ENCODE data around the gene KLHL17.

KLHL17 gene

DNA sequence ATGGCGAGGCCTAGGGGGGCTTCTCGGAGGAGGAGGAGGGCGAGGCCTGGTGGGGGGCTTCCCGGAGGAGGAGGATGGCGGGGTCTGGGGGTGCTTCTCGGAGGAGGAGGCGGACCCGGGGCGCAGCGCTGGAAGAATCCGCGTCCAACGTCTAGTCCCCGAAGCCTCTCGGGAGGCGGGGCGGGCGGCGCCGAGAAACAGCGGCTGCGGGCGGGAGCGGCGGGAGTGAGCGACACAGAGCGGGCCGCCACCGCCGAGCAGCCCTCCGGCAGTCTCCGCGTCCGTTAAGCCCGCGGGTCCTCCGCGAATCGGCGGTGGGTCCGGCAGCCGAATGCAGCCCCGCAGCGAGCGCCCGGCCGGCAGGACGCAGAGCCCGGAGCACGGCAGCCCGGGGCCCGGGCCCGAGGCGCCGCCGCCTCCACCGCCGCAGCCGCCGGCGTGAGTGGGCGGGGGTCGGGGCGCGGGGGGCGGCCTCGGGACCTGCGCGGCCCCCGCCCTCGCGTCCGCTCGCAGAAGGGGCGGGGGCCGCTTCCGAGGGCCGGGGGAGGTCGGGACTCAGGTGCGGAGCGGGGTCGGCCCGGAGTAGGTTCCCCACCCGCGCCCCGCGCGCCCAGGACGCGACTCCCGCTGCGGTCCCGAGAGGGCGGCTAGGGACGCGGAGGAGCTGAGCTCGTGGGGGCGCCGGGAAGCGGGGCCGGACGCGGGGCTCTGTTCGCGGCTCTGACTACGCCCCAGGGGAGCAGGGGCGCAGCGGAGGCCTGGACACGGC, at the start of gene KLHL17:
KLHL17 (plus strand) TSS at position 222 of the 769 bp plus-strand sequence; CDS start at position 332, 110 bp downstream.
- in situ Hi-C loops (cut with MboI; ENCODE audit: low sequenced_read_pairs): no loop called here

DNA sequence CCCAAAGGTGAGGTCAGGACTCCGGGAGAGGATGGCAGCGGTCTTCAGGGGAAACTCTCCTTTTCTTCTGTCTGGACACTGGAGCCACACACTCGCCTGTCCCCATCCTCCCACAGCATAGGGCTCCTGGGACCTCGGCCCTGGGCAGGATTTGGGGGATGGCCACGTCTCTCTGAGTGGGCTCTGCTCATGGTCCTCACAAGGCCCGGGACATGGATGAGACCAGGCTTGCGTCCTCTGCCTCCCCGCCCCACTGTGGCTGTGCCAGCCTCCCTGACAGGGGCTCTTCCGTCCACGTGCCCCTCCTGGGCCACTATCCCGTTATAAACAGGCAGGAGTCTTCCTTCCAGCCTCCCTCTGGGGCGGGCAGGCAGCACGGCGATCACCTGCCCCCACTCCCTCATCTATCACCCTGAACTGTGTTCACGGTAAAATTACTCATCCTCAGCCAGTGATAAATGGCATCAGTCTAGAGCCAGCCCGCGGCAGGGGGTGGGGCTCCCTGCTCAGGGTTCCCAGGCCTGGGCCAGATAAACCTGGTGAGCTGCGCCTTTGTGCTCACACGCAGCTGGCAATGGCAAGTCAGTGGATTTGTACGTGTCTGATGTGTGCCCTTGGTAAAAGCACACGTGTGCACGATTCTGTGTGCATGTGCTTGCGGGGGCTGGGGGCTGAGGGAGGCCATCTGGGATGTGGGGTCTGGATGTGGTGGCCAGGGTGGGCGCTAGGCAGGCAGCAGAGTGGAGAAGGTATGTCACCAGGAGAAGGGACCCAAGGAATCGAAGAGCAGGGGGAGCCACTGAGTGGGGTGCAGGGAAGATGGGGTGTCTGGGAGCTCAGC, 49.3 kb upstream of the KLHL17 start:
- in situ Hi-C loops (cut with MboI; ENCODE audit: low sequenced_read_pairs): no loop called here

DNA sequence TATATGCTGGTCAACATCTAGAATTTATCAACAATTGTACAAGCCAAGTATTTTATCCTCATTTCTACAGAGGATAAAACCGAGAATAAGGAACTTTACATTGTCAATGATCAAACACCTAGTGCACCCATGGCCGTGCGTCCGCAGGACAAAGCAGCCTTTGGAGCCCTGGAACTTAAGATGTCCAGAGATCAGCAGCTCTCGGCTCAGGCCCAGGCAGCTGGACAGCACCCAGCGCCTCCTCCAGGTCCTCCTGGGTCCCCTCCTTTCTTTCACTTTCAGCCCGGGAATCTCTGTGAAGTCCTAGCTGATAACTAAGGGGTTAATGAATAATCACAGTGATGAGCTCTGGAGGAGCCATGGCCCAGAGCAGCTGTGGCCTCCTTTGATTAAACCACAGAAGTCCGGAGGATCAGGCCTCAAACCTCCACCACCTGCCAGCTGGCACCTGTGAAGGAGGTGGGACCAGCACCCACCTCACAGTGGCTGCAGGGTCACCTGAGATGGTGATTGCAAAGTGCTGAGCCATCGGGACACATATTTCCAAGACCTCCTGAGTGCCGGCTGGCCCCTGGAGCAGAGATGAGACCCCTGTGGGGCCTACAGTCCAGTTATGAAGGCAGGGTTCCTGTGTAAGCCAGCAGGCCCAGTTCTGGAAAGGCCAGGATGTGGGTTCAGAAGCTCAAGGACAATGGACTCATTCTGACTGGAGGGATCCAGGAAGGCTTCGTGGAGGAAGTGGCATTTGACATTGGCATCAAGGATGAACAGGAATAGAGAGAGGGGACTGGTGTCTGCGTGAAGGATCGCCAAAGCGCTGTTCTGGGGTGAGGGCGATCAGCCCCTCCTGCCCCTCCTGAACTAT, 48.3 kb upstream of the KLHL17 start:
- in situ Hi-C loops (cut with MboI; ENCODE audit: low sequenced_read_pairs): no loop called here

DNA sequence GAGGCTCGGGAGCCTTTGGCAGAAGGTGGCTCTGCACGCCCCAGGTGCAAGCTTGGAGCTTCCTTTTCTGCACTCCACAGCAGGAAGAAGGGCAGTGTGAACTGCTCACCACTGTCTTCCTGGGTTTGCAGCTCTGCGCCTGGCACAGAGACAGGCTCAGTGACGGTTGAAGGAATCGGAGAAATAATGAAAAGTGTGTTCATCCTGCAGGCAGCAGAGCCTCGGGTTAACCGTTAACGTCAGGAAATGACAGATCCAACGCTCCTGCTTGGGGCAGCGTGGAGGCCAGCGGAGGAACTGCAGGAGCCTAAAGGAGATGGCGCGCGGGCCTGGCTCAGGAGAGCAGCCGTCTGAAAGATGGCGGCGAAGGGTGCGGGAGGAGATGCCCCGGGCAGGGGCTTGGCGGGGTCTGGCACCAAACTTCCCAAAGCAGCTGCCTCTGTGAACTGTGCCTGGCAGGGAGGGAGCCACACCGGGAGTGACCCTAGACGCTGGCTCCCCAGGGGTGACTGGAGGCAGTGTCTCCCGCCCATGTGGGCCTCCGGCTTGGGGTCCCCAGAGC, 47.6 kb upstream of the KLHL17 start:
- in situ Hi-C loops (cut with MboI; ENCODE audit: low sequenced_read_pairs): no loop called here

DNA sequence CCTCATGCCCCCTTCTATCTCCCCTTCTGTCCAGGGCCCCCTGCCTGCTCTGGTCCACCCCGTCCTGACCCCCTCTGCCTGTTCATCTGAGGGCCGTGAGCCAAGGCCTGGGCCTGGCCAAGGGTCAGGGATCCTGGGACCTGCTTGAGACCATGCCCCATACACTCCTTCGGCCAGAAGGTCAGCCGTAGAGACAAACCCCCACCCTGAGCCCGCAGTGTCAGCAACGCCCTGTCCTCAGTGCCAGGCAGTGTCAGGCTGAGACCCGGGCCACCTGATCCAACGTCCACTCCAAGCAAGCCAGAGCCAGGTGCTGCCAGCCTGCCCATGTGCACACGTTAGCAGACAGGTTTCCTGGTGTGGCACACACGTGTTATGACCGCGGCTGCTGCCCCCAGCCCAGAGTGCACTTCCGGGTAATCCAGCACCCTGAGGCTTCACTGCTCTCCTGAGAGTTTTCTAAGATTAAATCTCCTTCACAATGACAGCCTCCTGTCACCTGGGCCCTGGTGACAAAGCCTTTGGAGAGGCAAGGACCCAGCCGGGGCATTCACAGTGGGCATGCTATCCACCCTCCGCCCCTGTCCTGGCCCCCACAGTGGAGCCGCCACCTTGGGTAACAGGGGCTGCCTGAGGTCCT, 46.8 kb upstream of the KLHL17 start:
- in situ Hi-C loops (cut with MboI; ENCODE audit: low sequenced_read_pairs): no loop called here

DNA sequence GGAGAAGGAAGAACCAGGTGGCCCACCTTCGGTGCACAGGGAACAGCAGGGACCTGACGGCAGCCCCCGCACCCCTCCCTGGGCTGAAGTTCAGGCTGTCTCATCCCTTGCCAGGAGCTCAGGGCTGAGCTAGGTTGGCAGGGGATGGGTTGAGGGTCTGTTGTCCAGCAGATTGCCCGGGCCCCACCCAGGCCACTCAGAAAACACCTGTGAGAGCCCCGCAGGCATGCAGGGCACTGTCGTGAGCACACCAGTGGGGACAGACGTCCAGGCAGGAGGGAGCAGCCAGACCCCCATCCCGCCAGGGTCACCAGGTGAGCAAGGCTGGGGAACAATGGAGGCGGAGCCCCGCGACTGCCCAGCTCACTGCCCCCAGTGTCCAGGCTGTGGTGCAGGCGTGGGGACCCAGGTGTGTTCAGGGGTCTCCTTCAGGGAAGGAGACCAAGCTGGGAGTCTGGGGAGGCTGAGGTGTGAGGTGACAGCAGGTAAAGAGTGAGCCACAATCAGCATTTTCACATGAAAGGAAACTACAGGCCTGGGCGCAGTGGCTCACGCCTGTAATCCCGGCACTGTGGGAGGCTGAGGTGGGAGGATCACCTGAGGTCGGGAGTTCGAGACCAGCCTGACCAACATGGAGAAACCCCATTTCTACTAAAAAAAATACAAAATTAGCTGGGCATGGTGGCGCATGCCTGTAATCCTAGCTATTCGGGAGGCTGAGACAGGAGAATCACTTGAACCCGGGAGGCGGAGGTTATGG, 46.1 kb upstream of the KLHL17 start:
- in situ Hi-C loops (cut with MboI; ENCODE audit: low sequenced_read_pairs): no loop called here

DNA sequence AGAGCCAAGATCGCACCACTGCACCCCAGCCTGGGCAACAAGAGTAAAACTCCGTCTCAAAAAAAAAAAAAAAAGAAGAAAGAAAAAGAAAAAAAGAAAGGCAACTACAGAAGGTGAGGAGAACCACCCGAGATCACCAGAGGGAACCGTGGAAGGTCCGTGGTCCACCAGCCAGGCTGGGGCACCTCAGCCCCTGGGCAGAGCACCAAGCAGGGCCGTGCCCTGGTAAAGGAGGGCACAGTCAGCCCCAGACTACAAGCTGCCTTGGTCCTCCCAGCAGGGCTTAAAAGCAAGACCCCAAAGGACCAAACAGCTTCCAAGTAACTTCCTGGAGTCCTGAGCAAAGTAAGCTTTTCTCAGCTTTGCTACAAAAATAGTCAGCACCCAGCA, 45.5 kb upstream of the KLHL17 start:
- in situ Hi-C loops (cut with MboI; ENCODE audit: low sequenced_read_pairs): no loop called here

DNA sequence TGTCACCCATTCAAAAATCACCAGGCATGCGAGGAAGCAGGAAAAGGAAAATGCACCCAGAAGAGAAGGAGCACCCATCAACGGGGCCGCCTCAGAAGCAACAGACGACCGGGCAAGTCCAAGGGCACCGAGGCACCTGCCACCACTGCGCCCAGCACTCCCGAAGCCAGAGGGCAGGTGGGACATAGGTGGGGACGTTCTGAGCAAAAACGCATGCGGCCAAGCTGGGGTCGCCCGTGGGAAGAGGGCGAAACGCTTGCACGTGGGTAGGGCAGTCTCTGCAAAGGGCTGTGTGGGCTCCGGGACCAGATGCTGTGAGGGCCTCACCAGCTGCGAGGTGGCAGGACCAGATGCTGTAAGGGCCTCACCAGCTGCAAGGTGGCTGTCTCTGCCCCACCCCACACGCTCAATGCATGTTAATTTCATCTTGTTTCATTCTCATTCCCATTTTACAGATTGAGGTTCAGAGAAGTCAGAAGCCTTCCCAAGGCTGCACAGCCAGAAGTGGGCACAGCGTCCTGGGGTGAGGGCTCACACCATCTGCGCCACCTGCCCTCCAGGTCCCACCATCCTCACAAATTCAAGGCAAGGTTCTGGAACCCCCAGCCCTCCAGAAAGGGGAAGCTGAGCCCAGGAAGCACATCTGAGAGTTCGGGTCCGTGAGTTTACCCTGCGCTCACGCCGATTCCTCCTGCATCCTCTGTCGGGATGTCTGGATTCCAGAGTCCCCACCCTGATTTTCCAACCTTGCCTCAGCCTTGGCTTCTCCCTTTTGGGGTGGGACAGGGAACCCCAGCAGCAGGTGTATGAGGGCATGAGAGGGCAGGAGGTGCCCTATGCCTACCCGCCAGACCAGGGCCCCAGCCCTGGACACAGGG, 44.9 kb upstream of the KLHL17 start:
- in situ Hi-C loops (cut with MboI; ENCODE audit: low sequenced_read_pairs): no loop called here

DNA sequence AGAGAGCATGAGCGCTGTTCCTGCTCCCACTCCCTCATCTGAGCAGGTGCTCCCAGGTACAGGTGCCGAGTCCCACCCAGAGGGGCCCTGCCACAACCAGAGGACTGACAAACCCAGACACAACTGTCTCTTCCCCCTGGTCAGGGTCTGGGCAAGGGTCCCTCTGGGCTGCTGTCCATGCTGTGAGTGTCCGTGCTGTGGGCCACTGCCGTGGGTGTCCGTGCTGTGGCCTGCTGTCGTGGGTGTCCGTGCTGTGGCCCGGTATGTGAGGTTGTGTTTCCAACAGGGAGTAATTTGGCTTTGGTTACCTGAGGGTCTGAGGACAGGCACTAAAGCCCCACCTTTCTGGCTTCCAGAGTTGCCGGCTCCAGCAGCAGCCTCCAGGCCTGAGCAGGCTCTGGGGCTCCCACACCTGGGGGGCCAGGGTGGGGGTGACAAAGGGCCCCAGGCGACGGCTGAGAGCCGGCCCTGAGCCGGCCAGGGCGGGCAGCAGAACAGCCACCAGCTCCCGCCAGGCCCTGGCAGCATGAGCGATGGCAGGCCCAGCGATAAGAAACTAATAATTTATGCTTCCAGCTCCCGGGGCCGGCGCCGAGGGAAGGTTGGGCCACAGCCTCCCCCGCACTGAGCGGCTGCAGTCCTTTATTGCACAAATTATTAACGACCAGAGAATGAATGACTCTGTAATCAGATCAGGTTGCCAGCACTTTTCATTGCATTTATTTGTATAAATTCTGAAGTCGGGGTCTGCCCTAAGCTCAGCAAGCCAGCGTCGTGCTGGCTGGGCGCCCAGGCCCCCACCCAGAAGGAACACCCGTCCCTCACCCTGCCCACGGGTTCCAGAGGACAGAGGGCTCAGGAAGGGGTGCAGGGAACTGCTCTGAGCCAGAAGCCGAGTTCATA, 44.0 kb upstream of the KLHL17 start:
- in situ Hi-C loops (cut with MboI; ENCODE audit: low sequenced_read_pairs): no loop called here

DNA sequence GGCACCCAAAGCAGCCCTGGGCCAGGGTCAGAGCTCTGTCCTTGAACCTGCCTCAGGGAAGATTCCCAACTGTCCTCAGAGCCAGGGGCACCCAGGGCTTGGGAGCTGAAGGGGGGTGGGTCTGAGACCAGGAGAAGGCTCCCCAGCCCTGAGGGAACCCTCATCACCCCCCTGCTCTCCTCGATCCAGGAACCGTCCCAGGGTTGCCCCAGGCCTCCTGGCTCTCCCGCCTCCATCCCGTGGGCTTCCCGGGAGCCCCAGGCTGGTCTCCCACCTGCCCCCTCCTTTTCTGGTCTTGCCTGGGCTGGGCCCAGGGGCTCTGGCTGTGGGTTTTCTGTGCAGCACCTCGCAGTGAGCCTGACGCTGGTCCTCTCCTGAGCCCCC, 43.3 kb upstream of the KLHL17 start:
- in situ Hi-C loops (cut with MboI; ENCODE audit: low sequenced_read_pairs): no loop called here

DNA sequence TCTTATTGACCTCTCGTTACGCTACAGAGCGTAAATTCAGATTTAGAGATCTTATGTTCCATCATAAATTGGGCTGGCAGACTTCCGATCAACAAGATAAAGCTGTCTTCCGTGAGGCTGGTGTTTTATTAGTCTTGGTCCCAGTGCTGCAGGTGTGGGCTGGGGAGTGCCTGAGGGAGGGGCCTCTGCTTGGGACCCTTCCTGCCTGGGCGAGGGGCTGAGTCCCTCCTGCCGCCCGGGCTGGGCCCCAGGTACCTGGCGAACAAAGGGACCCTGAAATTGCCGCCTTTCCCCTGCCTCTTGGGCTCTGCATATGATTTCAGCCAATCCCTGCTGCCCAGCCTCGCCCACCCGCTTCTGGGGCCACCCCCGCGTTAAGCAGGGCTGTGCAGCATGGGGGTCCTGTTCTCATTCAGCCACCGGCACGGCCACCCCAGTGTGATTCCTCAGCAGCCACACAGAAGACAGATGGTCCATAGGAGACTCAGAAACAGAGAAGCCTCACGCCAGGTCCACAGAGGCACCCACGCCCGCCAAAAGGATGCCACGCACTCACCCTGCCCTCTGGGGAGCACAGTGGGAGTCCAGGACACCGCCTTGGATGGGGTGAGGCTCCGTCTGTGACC, 42.8 kb upstream of the KLHL17 start:
- in situ Hi-C loops (cut with MboI; ENCODE audit: low sequenced_read_pairs): no loop called here

DNA sequence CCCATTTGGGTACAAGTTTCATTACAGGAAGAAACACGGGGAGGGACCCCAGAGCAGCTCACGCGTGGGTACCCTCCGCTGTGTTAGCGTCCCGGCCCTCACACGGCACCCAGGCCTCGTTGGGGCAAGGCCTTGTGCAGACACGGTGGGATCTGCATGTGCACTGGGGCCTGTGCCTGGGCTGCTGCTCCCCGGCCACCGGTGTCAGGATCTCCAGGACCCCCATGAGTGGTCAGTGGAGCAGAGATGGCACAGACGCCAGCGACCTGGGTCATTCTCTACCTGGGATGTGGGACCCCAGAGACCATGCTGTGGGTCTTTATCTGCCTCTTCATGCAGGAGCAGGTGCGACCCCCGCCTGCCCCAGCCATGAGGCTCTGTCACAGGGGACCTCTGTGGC, 42.0 kb upstream of the KLHL17 start:
- in situ Hi-C loops (cut with MboI; ENCODE audit: low sequenced_read_pairs): no loop called here

DNA sequence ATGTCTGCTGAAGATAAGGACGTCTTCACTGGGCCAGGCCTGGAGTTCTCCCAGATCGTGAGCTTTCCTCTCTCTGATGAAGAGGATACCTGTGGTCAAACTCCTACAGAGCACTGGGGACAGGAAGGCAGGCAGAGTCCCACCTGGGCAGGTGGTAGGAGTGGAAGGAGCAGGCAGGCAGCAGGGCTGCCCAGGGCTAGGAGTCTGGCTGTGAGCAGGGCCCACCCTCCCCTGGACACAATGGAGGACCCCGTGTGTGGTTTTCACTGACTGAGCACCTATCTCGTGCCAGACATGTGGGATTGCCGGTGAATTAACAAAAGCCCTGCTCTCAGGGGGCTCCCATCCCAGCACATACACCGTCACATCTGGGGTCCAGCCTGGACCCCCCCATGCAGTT, 41.5 kb upstream of the KLHL17 start:
- in situ Hi-C loops (cut with MboI; ENCODE audit: low sequenced_read_pairs): no loop called here

DNA sequence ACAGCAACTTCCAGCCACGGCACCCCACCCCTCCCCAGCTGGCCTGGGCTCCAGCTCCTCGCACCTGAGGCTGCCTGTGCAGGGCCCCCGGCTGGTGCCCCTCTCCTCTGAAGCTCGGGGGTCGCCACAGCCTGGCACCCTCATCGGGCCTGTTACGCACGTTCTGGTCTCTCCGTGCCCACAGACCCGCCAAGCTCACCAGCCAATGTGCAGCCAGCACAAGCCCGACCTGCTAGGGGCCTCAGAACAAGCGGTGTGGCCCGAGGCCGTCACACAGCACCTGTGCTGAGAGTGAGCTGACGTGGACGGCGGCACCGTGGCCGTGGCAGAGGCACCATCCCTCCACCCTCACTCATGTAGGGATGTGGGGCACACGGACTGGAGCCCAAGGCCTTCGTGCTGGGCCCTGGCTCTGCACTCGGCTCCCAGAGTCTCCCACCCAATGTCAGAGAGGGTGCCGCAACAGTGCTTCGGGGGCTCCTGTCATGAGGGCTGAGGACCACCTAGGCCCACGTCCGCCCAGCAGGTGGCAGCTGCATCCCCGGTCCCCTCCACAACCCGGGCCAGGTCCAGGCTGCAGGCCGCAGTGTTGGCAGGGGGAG, 41.0 kb upstream of the KLHL17 start:
- in situ Hi-C loops (cut with MboI; ENCODE audit: low sequenced_read_pairs): no loop called here

DNA sequence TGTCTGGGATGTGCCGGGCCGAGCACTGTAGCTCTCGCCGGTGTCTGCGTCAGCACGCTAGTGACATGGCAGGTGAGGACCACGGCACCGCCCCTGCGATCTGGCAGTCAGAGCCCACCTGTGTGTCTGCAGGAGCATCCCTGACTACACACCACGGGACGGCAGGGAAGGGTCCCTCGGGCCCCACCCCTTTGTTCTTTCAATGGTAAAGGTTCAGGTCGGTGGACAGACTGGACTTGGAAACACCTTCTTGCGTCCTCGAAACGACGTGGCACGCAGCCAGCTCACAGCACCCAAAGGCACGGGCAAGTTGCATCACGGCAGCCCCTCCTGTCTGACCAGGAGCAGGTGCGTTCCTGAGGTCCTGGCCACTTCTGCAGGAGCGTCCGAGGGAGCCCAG, 40.4 kb upstream of the KLHL17 start:
- in situ Hi-C loops (cut with MboI; ENCODE audit: low sequenced_read_pairs): no loop called here

DNA sequence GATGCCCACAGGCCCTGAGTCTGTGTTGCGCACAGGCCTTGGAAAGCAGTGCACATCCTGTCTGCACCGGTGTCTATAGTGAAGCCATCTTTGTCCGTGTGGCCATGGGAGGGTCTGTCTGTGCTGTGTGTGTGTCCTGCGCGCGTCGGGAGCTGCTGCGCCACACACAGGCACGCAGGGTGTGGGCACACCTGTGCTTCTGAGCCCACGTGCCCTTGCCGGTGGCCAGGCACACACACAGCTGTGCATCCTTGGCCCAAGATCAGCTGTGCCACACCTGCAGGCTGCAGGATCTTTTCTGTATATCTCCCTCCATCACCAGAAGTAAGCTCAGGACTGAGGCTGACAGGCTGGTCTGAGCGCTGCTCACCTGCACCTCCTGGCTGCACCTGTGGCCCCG, 39.9 kb upstream of the KLHL17 start:
- in situ Hi-C loops (cut with MboI; ENCODE audit: low sequenced_read_pairs): no loop called here

All from HL-60/S4 treated with retinoic acid at 250 ng/mL for 4 days and 3 days (cell line).